Measurements from ENCODE around the gene ZBTB5.

DNA sequence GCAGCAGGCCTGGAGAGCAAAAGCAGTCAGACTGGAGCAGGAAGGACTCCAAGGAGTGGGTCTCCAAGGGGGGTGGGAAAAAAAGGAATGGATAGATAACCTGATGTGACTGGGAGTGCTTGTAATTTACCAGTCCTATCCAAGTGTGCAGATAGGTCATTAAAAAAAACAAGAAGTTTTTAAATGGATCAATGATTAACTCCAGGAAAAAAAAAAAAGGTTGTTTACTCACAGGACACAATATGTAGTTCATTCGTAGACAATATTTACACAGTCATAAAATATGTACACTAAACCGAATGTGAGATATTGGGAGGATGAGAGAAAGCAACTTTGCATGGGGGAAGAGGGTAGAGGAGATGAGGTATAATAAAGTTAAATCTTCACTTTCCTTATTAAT lies 20.4 kb downstream of the ZBTB5 start:
- TF ChIP-seq, protein P1, sequence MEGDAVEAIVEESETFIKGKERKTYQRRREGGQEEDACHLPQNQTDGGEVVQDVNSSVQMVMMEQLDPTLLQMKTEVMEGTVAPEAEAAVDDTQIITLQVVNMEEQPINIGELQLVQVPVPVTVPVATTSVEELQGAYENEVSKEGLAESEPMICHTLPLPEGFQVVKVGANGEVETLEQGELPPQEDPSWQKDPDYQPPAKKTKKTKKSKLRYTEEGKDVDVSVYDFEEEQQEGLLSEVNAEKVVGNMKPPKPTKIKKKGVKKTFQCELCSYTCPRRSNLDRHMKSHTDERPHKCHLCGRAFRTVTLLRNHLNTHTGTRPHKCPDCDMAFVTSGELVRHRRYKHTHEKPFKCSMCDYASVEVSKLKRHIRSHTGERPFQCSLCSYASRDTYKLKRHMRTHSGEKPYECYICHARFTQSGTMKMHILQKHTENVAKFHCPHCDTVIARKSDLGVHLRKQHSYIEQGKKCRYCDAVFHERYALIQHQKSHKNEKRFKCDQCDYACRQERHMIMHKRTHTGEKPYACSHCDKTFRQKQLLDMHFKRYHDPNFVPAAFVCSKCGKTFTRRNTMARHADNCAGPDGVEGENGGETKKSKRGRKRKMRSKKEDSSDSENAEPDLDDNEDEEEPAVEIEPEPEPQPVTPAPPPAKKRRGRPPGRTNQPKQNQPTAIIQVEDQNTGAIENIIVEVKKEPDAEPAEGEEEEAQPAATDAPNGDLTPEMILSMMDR (IDR thresholded peaks at IDR 0.05; ENCODE audit: insufficient read depth, low read length, poor library complexity, severe bottlenecking), result no peak
- TF ChIP-seq EZH2phosphoT487 (conservative IDR thresholded peaks at IDR 0.05; ENCODE audit: low read length), result no peak
